GM23248 (cell line): ENCODE results near the gene FAM98B. TPM values are rescaled to one million over a fixed set of nuclear protein-coding genes. Genes with fewer than 3 reads are reported as not detected.

Source experiments
- DNase-seq: peaks from one replicate; pipeline ENCODE4 v3.0.0-alpha.2; 2015
- H2AFZ ChIP-seq: fragments of 200-600 bp; sonication (generic); 2 replicates; pipeline ENCODE4 v1.6.1; 2016; ENCODE audit warnings: antibody characterized with exemption
- H3F3A ChIP-seq: fragments of 200-600 bp; sonication (generic); 2 replicates; pipeline ENCODE4 v1.6.1; 2016; ENCODE audit warnings: mild to moderate bottlenecking, antibody characterized with exemption, mixed run types; ENCODE audit not compliant: insufficient read depth
- H3K27ac ChIP-seq: fragments of 200-600 bp; sonication (generic); 2 replicates; pipeline ENCODE4 v1.5.1; 2016; ENCODE audit warnings: mild to moderate bottlenecking
- H3K27me3 ChIP-seq: fragments of 200-600 bp; sonication (generic); replicated peaks from 2 replicates; pipeline ENCODE4 v1.6.1; 2016; ENCODE audit warnings: mild to moderate bottlenecking; ENCODE audit not compliant: insufficient read depth
- H3K36me3 ChIP-seq: fragments of 200-600 bp; sonication (generic); 2 replicates; pipeline ENCODE4 v1.6.1; 2016; ENCODE audit warnings: low read depth, mild to moderate bottlenecking
- H3K4me1 ChIP-seq: fragments of 200-600 bp; sonication (generic); 2 replicates; pipeline ENCODE4 v1.6.1; 2016; ENCODE audit warnings: mild to moderate bottlenecking; ENCODE audit not compliant: insufficient read depth
- H3K4me2 ChIP-seq: fragments of 200-600 bp; sonication (generic); one replicate; pipeline ENCODE4 v1.6.1; 2016; ENCODE audit warnings: mild to moderate bottlenecking; ENCODE audit not compliant: unreplicated experiment
- H3K4me3 ChIP-seq: fragments of 200-600 bp; sonication (generic); 2 replicates; pipeline ENCODE4 v1.5.1; 2016; ENCODE audit warnings: mild to moderate bottlenecking
- H3K79me2 ChIP-seq: fragments of 200-600 bp; sonication (generic); 2 replicates; pipeline ENCODE4 v1.6.1; 2016; ENCODE audit warnings: mild to moderate bottlenecking; ENCODE audit not compliant: insufficient read depth
- H3K9ac ChIP-seq: fragments of 200-600 bp; sonication (generic); 2 replicates; pipeline ENCODE4 v1.6.1; 2016; ENCODE audit warnings: mild to moderate bottlenecking
- H3K9me2 ChIP-seq: fragments of 200-600 bp; sonication (generic); 2 replicates; pipeline ENCODE4 v1.6.1; 2016; ENCODE audit warnings: mixed run types, mild to moderate bottlenecking, moderate library complexity; ENCODE audit not compliant: insufficient read depth
- H3K9me3 ChIP-seq: fragments of 200-600 bp; sonication (generic); one replicate; pipeline ENCODE4 v1.6.1; 2017; ENCODE audit warnings: low read depth
- H4K20me1 ChIP-seq: fragments of 200-600 bp; sonication (generic); 2 replicates; pipeline ENCODE4 v1.6.0; 2016; ENCODE audit not compliant: insufficient read depth
- EZH2 ChIP-seq: fragments of 200-600 bp; sonication (generic); IDR thresholded peaks from 2 replicates; pipeline ENCODE4 v1.6.1; 2018; ENCODE audit warnings: antibody characterized with exemption, mild to moderate bottlenecking; ENCODE audit not compliant: insufficient read depth, poor library complexity, severe bottlenecking
- EZH2phosphoT487 ChIP-seq: fragments of 200-600 bp; sonication (generic); IDR thresholded peaks from 2 replicates; pipeline ENCODE4 v1.6.1; 2018; ENCODE audit warnings: antibody characterized with exemption, moderate library complexity, mild to moderate bottlenecking, low read depth; ENCODE audit not compliant: insufficient read depth
- WGBS, 2 experiments: methylation state at CpG; one replicate each; pipeline ENCODE4 v1.1.6; 2015 to 2017; ENCODE audit warnings: low lambda C conversion rate in 2 of 2, low coverage in 1 of 2; ENCODE audit errors: missing lambda C conversion rate in 2 of 2; 5-methylcytosine and 5-hydroxymethylcytosine counted together
- in situ Hi-C: fragments of 300-500 bp; cut with MboI; formaldehyde crosslinking; loops from 2 replicates; pipeline ENCODE4 v1.15.0; 2020
- polyA plus RNA-seq: library from polyadenylated mRNA; unstranded; fragments of >200 nt; fragmentation: Nextera tagmentation; extraction: Ambion mirVana; gene quantifications from 2 replicates; pipeline ENCODE4 v1.2.1, GENCODE V29; 2016
- total RNA-seq: library from RNA; depleted of rRNA; stranded (reverse); fragments of >200 nt; shearing (Covaris generic); gene quantifications from 2 replicates; pipeline ENCODE4 v1.2.3, GENCODE V29; 2014; rRNA removed

The FAM98B gene
- total RNA-seq (4.2 and 4.7 TPM in 2 replicates), polyA plus RNA-seq (1.7 and 1.8 TPM in 2 replicates)

GRCh38 chr15:38453971-38454695 lies at the start of gene FAM98B:
Gene FAM98B, plus strand, starts transcription at chr15:38454127. Its CDS starts 35 bp downstream, at chr15:38454162.
- in situ Hi-C loops, result no loop called here
- H2AFZ ChIP-seq, result peak within 1 kb of the TSS; percentile 99
- DNase-seq, result peak; percentile 89
- H3K79me2 ChIP-seq, result peaks cover 47% of the 10 kb centered on the region
- 0 to 2% methylated on average over 49 of the region's 49 CpGs for WGBS, 2 experiments
- no peaks in the 10 kb centered on the region for H3K36me3 ChIP-seq
- TF ChIP-seq EZH2phosphoT487, result no peak
- no peak for TF ChIP-seq EZH2
- no peaks in the 10 kb centered on the region for H3K27me3 ChIP-seq
- no peaks in the 10 kb centered on the region for H3F3A ChIP-seq
- peak within 1 kb of the TSS; percentile 88 for H3K4me3 ChIP-seq
- H3K4me2 ChIP-seq, result peak within 1 kb of the TSS; percentile 88
- no peaks in the 10 kb centered on the region for H3K9me2 ChIP-seq
- no peaks in the 10 kb centered on the region for H4K20me1 ChIP-seq
- H3K4me1 ChIP-seq, result peaks cover 13% of the 10 kb centered on the region
- peak within 1 kb of the TSS; percentile 94 for H3K9ac ChIP-seq
- peak within 1 kb of the TSS; percentile 77 for H3K27ac ChIP-seq
- H3K9me3 ChIP-seq, result no peaks in the 10 kb centered on the region

GRCh38 chr15:38406436-38406835 lies 47.5 kb upstream of the FAM98B start:
- in situ Hi-C loops, result no loop called here
- 30 to 37% methylated on average over 7 of the region's 7 CpGs for WGBS, 2 experiments
- Histone ChIP-seq H3K9ac (no peak overlapping the region), H3K4me2 (peak overlapping the region; percentile 18), H3K27ac (no peak overlapping the region), H4K20me1 (no peaks in the 10 kb centered on the region), H2AFZ (peak overlapping the region; percentile 39), H3K9me3 (no peaks in the 10 kb centered on the region), H3K4me1 (peaks cover 8% of the 10 kb centered on the region), H3K79me2 (no peaks in the 10 kb centered on the region), H3F3A (peaks cover 6% of the 10 kb centered on the region; the same call in 1 of the 2 replicates), H3K36me3 (no peaks in the 10 kb centered on the region), H3K27me3 (no peaks in the 10 kb centered on the region), H3K9me2 (no peaks in the 10 kb centered on the region), H3K4me3 (no peak overlapping the region)
- DNase-seq, result peak; percentile 36
- no peak for TF ChIP-seq EZH2
- TF ChIP-seq EZH2phosphoT487, result no peak

- Histone ChIP-seq H3K36me3 (no peaks in the 10 kb centered on the region), H3K9me3 (no peaks in the 10 kb centered on the region), H3K79me2 (no peaks in the 10 kb centered on the region), H3K4me1 (0 out of 2 replicates have a peak, but pooled peaks cover 5% of the 10 kb centered on the region), H3K4me2 (no peak overlapping the region), H3K9ac (no peak overlapping the region), H3K9me2 (no peaks in the 10 kb centered on the region), H2AFZ (no peak overlapping the region), H3K27ac (no peak overlapping the region), H3K4me3 (no peak overlapping the region), H3K27me3 (no peaks in the 10 kb centered on the region), H3F3A (0 out of 2 replicates have a peak, but pooled peaks cover 3% of the 10 kb centered on the region), H4K20me1 (no peaks in the 10 kb centered on the region)
- TF ChIP-seq EZH2phosphoT487 (no peak), EZH2 (no peak)
- DNase-seq, result no peak
- WGBS, 2 experiments, result 92 to 97% methylated on average over 4 of the region's 4 CpGs
- in situ Hi-C loops, result no loop called here
Measured at GRCh38 chr15:38408576-38408975, 45.4 kb upstream of the FAM98B start.

- Histone ChIP-seq H3F3A (no peaks in the 10 kb centered on the region), H3K9me3 (no peaks in the 10 kb centered on the region), H2AFZ (no peak overlapping the region), H3K4me1 (no peaks in the 10 kb centered on the region), H3K27me3 (no peaks in the 10 kb centered on the region), H3K36me3 (no peaks in the 10 kb centered on the region), H3K27ac (no peak overlapping the region), H3K4me3 (no peak overlapping the region), H3K9ac (no peak overlapping the region), H3K79me2 (no peaks in the 10 kb centered on the region), H3K4me2 (no peak overlapping the region), H3K9me2 (no peaks in the 10 kb centered on the region), H4K20me1 (no peaks in the 10 kb centered on the region)
- TF ChIP-seq EZH2phosphoT487 (no peak), EZH2 (no peak)
- DNase-seq, result no peak
- in situ Hi-C loops, result loop anchor here (5.0 kb wide), 1 partner anchor 410 kb away; no protein-coding TSS in a partner anchor
- WGBS, 2 experiments, result 83 to 90% methylated on average over 3 of the region's 3 CpGs
Measured at GRCh38 chr15:38411902-38412301, 42.0 kb upstream of the FAM98B start.
